ENCODE results near the gene TRIM24. TPM values are rescaled to one million over a fixed set of nuclear protein-coding genes. Genes with fewer than 3 reads are reported as not detected.
A peak's percentile ranks its signal among the peaks of the same experiment; 100 is the strongest.

Gene TRIM24
- total and polyA plus RNA-seq, 8 donors: 22.4 to 81.2 (median 69.9) TPM

- peaks cover 0 to 100% of the 10 kb centered on the region in 2 donors for H3K36me3 ChIP-seq
- no peak for TF ChIP-seq CTCF (IDR thresholded peaks at IDR 0.05)
- intact Hi-C loops (cut with DNase I): no loop called here
- H3K4me3 ChIP-seq: no peak overlapping the region
- peaks cover 8 to 57% of the 10 kb centered on the region in 2 donors for H3K9me3 ChIP-seq
- DNase-seq (peak in 1 of 4 donors; percentile 49), ATAC-seq (peak; percentile 29)
- H3K4me1 ChIP-seq: no peaks in the 10 kb centered on the region
- peak overlapping the region in 1 of 2 donors; percentile 74 for H3K27ac ChIP-seq
- H3K27me3 ChIP-seq: no peaks in the 10 kb centered on the region
These were observed 105.5 kb downstream of the TRIM24 start for GRCh38 chr7:138565451-138566114.

DNA sequence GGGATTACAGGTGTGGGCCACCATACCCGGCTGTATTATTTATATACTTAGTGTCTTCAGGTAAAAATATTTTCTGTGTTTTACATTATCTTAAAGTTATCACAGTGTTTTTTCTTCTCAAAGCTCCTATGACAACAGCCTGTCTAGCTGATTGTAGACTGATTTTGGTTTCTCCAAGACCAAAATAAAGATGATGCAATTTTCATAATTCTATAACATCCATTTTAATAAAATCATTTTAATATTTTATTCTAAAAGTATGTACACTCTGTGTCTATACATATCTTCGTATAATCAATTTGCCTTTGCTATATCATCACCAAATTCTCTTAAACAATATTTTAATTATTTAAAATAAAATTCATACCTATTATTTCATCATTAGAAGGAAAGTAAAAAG is 108.6 kb downstream of the TRIM24 start:
- no peak for TF ChIP-seq CTCF (IDR thresholded peaks at IDR 0.05)
- DNase-seq (no peak), ATAC-seq (no peak)
- Histone ChIP-seq H3K36me3 (peaks cover 0 to 89% of the 10 kb centered on the region in 2 donors), H3K9me3 (peaks cover 8 to 38% of the 10 kb centered on the region in 2 donors), H3K27ac (no peak overlapping the region), H3K27me3 (no peaks in the 10 kb centered on the region), H3K4me1 (no peaks in the 10 kb centered on the region), H3K4me3 (no peak overlapping the region)
- intact Hi-C loops (cut with DNase I): no loop called here

GRCh38 chr7:138569418-138569817 is 109.4 kb downstream of the TRIM24 start:
- H3K27me3 ChIP-seq: no peaks in the 10 kb centered on the region
- peaks cover 8 to 30% of the 10 kb centered on the region in 2 donors for H3K9me3 ChIP-seq
- intact Hi-C loops (cut with DNase I): no loop called here
- H3K4me3 ChIP-seq: no peak overlapping the region
- peaks cover 0 to 89% of the 10 kb centered on the region in 2 donors for H3K36me3 ChIP-seq
- TF ChIP-seq CTCF (IDR thresholded peaks at IDR 0.05): no peak
- ATAC-seq (no peak), DNase-seq (no peak)
- no peaks in the 10 kb centered on the region for H3K4me1 ChIP-seq
- no peak overlapping the region for H3K27ac ChIP-seq

DNA sequence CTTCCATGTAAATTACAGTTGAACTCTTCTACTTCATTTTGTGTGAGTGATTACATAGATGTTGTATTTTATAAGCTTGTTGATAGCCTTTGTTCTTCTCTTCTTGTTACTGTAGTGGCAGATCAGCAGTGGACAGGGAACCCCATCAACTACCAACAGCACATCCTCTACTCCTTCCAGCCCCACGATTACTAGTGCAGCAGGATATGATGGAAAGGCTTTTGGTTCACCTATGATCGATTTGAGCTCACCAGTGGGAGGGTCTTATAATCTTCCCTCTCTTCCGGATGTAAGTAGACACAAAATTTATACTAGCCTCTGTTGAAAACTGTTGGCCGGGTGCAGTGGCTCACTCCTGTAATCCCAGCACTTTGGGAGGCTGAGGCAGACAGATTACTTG is 110.7 kb downstream of the TRIM24 start:
- ATAC-seq: no peak
- no peak for TF ChIP-seq CTCF (IDR thresholded peaks at IDR 0.05)
- intact Hi-C loops (cut with DNase I): no loop called here
- H3K4me1 ChIP-seq: no peaks in the 10 kb centered on the region
- H3K9me3 ChIP-seq: peaks cover 4 to 17% of the 10 kb centered on the region in 2 donors
- H3K36me3 ChIP-seq: peaks cover 0 to 80% of the 10 kb centered on the region in 2 donors
- no peak overlapping the region for H3K4me3 ChIP-seq
- H3K27me3 ChIP-seq: no peaks in the 10 kb centered on the region
- DNase-seq: no peak
- H3K27ac ChIP-seq: no peak overlapping the region

- no peak overlapping the region for H3K4me3 ChIP-seq
- ATAC-seq (no peak), DNase-seq (no peak)
- no peak overlapping the region for H3K27ac ChIP-seq
- H3K27me3 ChIP-seq: no peaks in the 10 kb centered on the region
- H3K9me3 ChIP-seq: no peaks in the 10 kb centered on the region
- no peaks in the 10 kb centered on the region for H3K4me1 ChIP-seq
- no peak for TF ChIP-seq CTCF (IDR thresholded peaks at IDR 0.05)
- peaks cover 0 to 63% of the 10 kb centered on the region in 2 donors for H3K36me3 ChIP-seq
- intact Hi-C loops (cut with DNase I): no loop called here
These were observed 113.7 kb downstream of the TRIM24 start for GRCh38 chr7:138573741-138574140.

Measured in left lung (tissue), 10 donors.